Left renal cortex interstitium (tissue), 4 donors: ENCODE measurements around the gene SERINC5. TPM values are rescaled to one million over a fixed set of nuclear protein-coding genes. Genes with fewer than 3 reads are reported as not detected.
"Not testable (repeated sequence)": the region's sequence is repeated elsewhere in the genome, so short reads cannot be mapped to it uniquely, and the experiment has no call there.

Source experiments
- DNase-seq, 4 donors: peaks; one replicate each; pipeline ENCODE4 v3.0.0-alpha.2; 2013; ENCODE audit warnings: low read depth in 4 of 4, low spot score in 2 of 4, missing footprints in 1 of 4
- polyA plus RNA-seq, 4 donors: library from polyadenylated mRNA; unstranded; fragments of 120-200 nt; gene quantifications; one replicate each; pipeline ENCODE4 v1.2.1, GENCODE V29; 2013; ENCODE audit not compliant: insufficient read length in 4 of 4

Gene SERINC5
- polyA plus RNA-seq, 4 donors = 49.6 to 63.7 (median 51.7) TPM

GRCh38 chr5:80111376-80111990, 144.4 kb downstream of the SERINC5 start:
- not testable (repeated sequence) for DNase-seq

GRCh38 chr5:80109646-80110478, 146.0 kb downstream of the SERINC5 start:
- no peak for DNase-seq

GRCh38 chr5:80106916-80107315, 148.9 kb downstream of the SERINC5 start:
- DNase-seq = no peak

GRCh38 chr5:80105698-80106439, 150.0 kb downstream of the SERINC5 start:
- DNase-seq = no peak

- DNase-seq = no peak
Measured at GRCh38 chr5:80103371-80103770, 152.5 kb downstream of the SERINC5 start.

- DNase-seq = no peak
Measured at GRCh38 chr5:80101993-80102392, 153.9 kb downstream of the SERINC5 start.

- DNase-seq = no peak
Measured at GRCh38 chr5:80097451-80097850, 158.4 kb downstream of the SERINC5 start.

GRCh38 chr5:80094236-80094738, 161.6 kb downstream of the SERINC5 start:
- DNase-seq = no peak

GRCh38 chr5:80093796-80094195, 162.1 kb downstream of the SERINC5 start:
- peak in 1 of 4 donors; percentile 34 for DNase-seq

- no peak for DNase-seq
Measured at GRCh38 chr5:80092486-80093107, 163.3 kb downstream of the SERINC5 start.

GRCh38 chr5:80091792-80092192, 164.1 kb downstream of the SERINC5 start:
- DNase-seq = not testable (repeated sequence)

GRCh38 chr5:80090884-80091166, 165.0 kb downstream of the SERINC5 start:
- DNase-seq = no peak

GRCh38 chr5:80083101-80083890, 172.6 kb downstream of the SERINC5 start:
- DNase-seq = peak in 2 of 4 donors; percentile 46 to 52

- peak in 2 of 4 donors; percentile 62 to 67 for DNase-seq
Measured at GRCh38 chr5:80082731-80083100, 173.1 kb downstream of the SERINC5 start.

GRCh38 chr5:80082281-80082680, 173.6 kb downstream of the SERINC5 start:
- no peak for DNase-seq

- DNase-seq = no peak
Measured at GRCh38 chr5:80078921-80079320, 176.9 kb downstream of the SERINC5 start.

GRCh38 chr5:80077051-80077714, 178.7 kb downstream of the SERINC5 start:
- DNase-seq = no peak

- DNase-seq = no peak
Measured at GRCh38 chr5:80076131-80077050, 179.5 kb downstream of the SERINC5 start.
